WERI-Rb-1 (cell line): ENCODE measurements around the gene HCFC1.

Experiments
- DNase-seq: peaks from one replicate; pipeline ENCODE4 v3.0.0-alpha.2; 2020
- H3K27ac ChIP-seq: fragments of 250-450 bp; sonication (Bioruptor Pico); 2 replicates; pipeline ENCODE4 v1.5.1; 2020; ENCODE audit warnings: mild to moderate bottlenecking, moderate library complexity
- H3K27me3 ChIP-seq: fragments of 250-450 bp; sonication (Bioruptor Pico); 2 replicates; pipeline ENCODE4 v1.5.1; 2021; ENCODE audit warnings: mild to moderate bottlenecking, low read depth, moderate library complexity; ENCODE audit not compliant: insufficient read depth, severe bottlenecking
- H3K36me3 ChIP-seq: fragments of 250-450 bp; sonication (Bioruptor Pico); 2 replicates; pipeline ENCODE4 v1.5.1; 2020; ENCODE audit warnings: mild to moderate bottlenecking, moderate library complexity
- H3K4me3 ChIP-seq: 2 replicates; pipeline ENCODE4 v1.5.1; 2011; ENCODE audit warnings: low read depth, mild to moderate bottlenecking, control low read depth, low read length
- H3K9me3 ChIP-seq: fragments of 250-450 bp; sonication (Bioruptor Pico); 2 replicates; pipeline ENCODE4 v1.5.1; 2021; ENCODE audit warnings: mild to moderate bottlenecking, moderate library complexity; ENCODE audit not compliant: severe bottlenecking
- TF ChIP-seq, protein P1 (sequence below): IDR thresholded peaks from 2 replicates; pipeline ENCODE4 v1.5.1; 2011; ENCODE audit warnings: low read depth, mild to moderate bottlenecking, control low read depth, inconsistent platforms, low read length

HCFC1 gene

DNA sequence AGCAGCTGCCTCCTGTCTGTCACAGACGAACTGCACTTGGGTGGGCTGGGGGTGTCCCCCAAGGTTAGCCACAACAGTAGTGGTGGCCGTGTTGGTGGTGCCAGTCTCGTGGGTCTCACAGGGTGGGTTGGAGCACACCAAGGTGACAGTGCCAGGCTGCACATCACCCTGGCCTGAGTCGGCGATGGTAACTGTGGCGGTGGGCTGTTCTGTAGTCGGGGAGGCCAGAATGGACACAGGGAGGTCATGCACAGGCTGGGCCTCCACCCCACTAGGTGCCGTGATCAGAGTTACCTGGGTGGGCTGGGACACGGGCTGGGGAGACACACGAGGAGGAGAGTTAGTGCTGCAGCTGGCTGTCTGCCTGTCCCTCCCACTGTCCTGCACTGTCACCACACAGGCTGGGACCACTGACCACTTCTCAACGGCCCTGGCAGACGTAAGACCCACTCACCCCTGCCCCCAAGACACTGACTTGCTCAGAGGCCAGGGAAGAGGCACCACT is 16.3 kb downstream of the HCFC1 start:
- Histone ChIP-seq H3K36me3 (peaks cover 100% of the 10 kb centered on the region), H3K27ac (no peak overlapping the region), H3K27me3 (peaks cover 59% of the 10 kb centered on the region), H3K9me3 (no peaks in the 10 kb centered on the region), H3K4me3 (no peak overlapping the region)
- no peak for DNase-seq
- TF ChIP-seq, protein P1, sequence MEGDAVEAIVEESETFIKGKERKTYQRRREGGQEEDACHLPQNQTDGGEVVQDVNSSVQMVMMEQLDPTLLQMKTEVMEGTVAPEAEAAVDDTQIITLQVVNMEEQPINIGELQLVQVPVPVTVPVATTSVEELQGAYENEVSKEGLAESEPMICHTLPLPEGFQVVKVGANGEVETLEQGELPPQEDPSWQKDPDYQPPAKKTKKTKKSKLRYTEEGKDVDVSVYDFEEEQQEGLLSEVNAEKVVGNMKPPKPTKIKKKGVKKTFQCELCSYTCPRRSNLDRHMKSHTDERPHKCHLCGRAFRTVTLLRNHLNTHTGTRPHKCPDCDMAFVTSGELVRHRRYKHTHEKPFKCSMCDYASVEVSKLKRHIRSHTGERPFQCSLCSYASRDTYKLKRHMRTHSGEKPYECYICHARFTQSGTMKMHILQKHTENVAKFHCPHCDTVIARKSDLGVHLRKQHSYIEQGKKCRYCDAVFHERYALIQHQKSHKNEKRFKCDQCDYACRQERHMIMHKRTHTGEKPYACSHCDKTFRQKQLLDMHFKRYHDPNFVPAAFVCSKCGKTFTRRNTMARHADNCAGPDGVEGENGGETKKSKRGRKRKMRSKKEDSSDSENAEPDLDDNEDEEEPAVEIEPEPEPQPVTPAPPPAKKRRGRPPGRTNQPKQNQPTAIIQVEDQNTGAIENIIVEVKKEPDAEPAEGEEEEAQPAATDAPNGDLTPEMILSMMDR = no peak

DNA sequence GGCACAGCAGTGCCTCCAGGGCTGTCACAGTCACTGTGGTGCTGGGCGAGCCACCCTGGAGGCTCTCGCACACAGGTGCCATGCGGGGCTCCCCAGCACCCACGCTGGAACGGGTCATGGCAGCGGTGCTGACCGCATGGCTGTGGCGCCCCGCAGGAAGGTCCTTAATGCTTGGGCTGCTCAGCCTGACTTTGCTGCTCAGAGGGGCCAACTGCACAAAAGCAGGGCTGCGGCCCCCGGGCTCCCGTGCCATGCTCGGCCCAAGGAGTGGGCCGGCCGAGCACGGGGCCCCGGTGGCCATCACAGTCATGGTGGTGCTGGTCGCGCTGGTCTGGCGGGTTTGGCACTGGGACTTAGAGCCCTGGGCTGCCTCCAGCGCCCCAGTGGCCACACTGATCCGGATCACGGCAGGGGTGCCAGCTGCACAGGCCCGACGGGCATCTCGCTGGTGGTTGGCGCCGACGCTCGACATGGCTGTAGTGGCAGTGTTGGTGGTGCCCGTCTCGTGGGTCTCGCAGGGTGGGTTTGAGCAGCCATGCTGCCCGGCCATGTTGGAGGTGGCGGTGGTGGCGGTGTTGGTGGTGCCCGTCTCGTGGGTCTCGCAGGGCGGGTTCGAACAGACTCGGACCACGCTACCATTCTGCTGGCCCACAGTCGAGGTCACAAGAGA is 16.9 kb downstream of the HCFC1 start:
- TF ChIP-seq, protein P1 = no peak
- Histone ChIP-seq H3K36me3 (peaks cover 100% of the 10 kb centered on the region), H3K9me3 (no peaks in the 10 kb centered on the region), H3K27ac (no peak overlapping the region), H3K4me3 (no peak overlapping the region), H3K27me3 (peaks cover 59% of the 10 kb centered on the region)
- no peak for DNase-seq

DNA sequence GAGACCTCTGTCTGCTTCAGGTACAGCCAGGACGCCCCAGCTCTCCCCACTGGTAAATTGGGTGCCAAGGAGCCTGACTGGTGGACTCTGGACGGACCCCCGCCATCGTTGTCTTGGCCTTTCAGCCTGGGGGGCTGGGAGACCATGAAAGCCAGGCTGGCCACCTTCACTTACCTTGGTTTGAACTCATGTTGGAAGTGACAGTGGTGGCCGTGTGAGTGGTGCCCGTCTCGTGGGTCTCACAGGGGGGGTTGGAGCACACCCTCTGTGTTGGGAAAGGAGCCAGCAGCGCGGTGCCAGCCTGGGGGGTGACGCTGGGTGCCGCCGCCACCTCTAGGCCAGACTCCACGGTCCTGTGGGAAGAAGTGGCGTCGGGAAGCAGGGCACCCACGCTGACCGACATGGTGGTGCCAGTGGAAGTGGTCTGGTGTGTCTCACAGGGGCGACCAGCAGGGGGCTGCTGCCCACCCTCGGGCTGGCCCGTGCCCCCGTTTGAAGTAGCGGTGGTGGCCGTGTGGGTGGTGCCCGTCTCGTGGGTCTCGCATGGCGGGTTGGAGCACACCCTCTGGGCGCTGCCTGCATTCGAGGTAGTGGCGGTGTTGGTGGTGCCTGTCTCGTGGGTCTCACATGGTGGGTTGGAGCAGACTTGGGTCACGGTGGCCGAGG is 17.6 kb downstream of the HCFC1 start:
- no peak overlapping the region for H3K27ac ChIP-seq

DNA sequence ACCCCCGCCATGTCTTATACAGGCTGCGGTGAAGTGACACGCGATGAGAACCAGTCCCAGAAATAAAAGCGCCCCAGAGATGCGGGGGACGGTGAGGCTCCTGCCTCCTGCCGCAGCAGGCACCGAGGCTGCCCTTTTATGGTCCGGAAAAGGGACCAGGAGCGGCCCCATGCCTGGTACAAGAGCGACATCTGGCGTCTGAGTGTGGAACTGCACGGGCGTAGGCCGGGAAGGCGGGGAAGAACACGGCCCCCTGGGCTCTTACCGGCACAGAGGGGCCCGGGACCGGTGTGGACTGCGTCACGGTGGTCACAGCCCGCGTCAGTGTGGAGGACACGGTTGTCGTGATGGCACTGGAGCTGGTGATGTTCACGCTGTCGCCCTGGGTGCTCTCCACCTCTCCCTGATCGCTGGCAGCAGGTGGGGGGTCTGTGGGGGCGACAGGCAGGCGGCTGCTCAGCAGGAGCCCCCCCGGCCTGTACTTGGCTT is 18.2 kb downstream of the HCFC1 start:
- TF ChIP-seq, protein P1 = peak; percentile 99
- Histone ChIP-seq H3K4me3 (no peak overlapping the region), H3K36me3 (peaks cover 95% of the 10 kb centered on the region), H3K27ac (no peak overlapping the region), H3K9me3 (no peaks in the 10 kb centered on the region), H3K27me3 (peaks cover 49% of the 10 kb centered on the region)
- peak; percentile 85 for DNase-seq

More for the DNA sequence above, 17.6 kb downstream of the HCFC1 start:
- DNase-seq = no peak
- H3K36me3 ChIP-seq = peaks cover 99% of the 10 kb centered on the region
- H3K9me3 ChIP-seq = no peaks in the 10 kb centered on the region
- peaks cover 52% of the 10 kb centered on the region for H3K27me3 ChIP-seq
- TF ChIP-seq, protein P1 = peak; percentile 48
- H3K4me3 ChIP-seq = no peak overlapping the region

DNA sequence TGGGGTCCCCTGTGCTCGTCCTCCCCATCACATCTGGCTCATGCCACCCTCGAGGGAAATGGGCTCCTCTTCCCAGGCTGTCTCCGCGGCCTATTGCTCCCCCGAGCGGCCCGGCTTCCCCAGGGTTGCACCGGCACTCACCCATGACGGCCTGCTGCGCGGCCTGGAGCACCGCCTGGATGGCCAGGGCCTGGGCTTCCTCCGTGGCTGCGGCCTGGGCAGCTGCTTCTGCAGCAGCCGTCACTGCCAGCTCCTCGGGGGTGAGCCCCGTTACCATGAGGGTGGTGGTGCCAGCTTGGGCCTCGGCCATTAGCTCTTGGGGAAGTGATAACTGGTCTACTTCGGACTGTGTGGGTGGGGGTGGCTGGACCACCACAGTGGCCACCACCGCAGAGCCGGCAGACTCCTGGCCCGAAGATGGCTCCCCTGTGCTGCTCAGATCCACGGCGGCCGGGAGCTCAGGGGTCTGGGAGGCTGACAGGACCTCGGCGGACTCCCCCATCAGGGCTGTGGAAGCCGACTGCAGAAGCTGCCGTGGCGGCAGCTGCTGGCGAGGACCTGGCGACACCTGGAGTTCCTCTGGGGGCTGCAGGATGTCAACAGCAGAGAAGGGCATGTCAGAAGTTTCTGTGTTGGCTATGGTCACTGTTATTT is 19.1 kb downstream of the HCFC1 start:
- TF ChIP-seq, protein P1 = no peak
- H3K27ac ChIP-seq = no peak overlapping the region

More for the DNA sequence above, 19.1 kb downstream of the HCFC1 start:
- DNase-seq = no peak
- no peak overlapping the region for H3K4me3 ChIP-seq
- peaks cover 48% of the 10 kb centered on the region for H3K27me3 ChIP-seq
- H3K36me3 ChIP-seq = peaks cover 93% of the 10 kb centered on the region
- H3K9me3 ChIP-seq = no peaks in the 10 kb centered on the region
